ENCODE results near the gene NAP1L4. TPM values are rescaled to one million over a fixed set of nuclear protein-coding genes. Genes with fewer than 3 reads are reported as not detected.

Gene NAP1L4
- total RNA-seq, 6 experiments from 2014 or later = 109 to 140 (median 131) TPM

- Mint-ChIP-seq H3K36me3 (ENCODE audit: low read depth) (peaks cover 30% of the 10 kb centered on the region), H3K27ac (no peak overlapping the region), H3K9me3 (peaks cover 11% of the 10 kb centered on the region; the same call in 1 of the 2 replicates), H3K4me1 (ENCODE audit: low read depth) (peaks cover 18% of the 10 kb centered on the region), H3K27me3 (ENCODE audit: insufficient read depth) (no peaks in the 10 kb centered on the region; the same call in 1 of the 2 replicates), H3K4me3 (no peak overlapping the region; the same call in 1 of the 2 replicates)
- no peak for TF ChIP-seq CTCF (IDR thresholded peaks at IDR 0.05)
- no peak for DNase-seq
Measured at GRCh38 chr11:2904153-2905052, 87.7 kb downstream of the NAP1L4 start.

- H3K9me3 Mint-ChIP-seq = peaks cover 11% of the 10 kb centered on the region; the same call in 1 of the 2 replicates
- DNase-seq = no peak
- peaks cover 30% of the 10 kb centered on the region for H3K36me3 Mint-ChIP-seq (ENCODE audit: low read depth)
- no peak overlapping the region for H3K27ac Mint-ChIP-seq
- H3K4me3 Mint-ChIP-seq = peak overlapping the region; percentile 63
- peaks cover 26% of the 10 kb centered on the region for H3K4me1 Mint-ChIP-seq (ENCODE audit: low read depth)
- TF ChIP-seq CTCF (IDR thresholded peaks at IDR 0.05) = no peak
- H3K27me3 Mint-ChIP-seq (ENCODE audit: insufficient read depth) = no peaks in the 10 kb centered on the region; the same call in 1 of the 2 replicates
Measured at GRCh38 chr11:2903672-2904011, 88.5 kb downstream of the NAP1L4 start.

GRCh38 chr11:2902784-2903671, 89.1 kb downstream of the NAP1L4 start:
- TF ChIP-seq CTCF (IDR thresholded peaks at IDR 0.05) = peak; percentile 32; the same call in 1 of the 2 replicates

GRCh38 chr11:2901854-2902783, 90.0 kb downstream of the NAP1L4 start:
- Mint-ChIP-seq H3K36me3 (ENCODE audit: low read depth) (peaks cover 26% of the 10 kb centered on the region), H3K27me3 (ENCODE audit: insufficient read depth) (no peaks in the 10 kb centered on the region; the same call in 1 of the 2 replicates), H3K9me3 (peaks cover 11% of the 10 kb centered on the region; the same call in 1 of the 2 replicates), H3K27ac (peak overlapping the region; percentile 49), H3K4me3 (peak overlapping the region; percentile 79), H3K4me1 (ENCODE audit: low read depth) (peaks cover 37% of the 10 kb centered on the region)
- no peak for TF ChIP-seq CTCF (IDR thresholded peaks at IDR 0.05)
- DNase-seq = peak; percentile 90

More at GRCh38 chr11:2902784-2903671, 89.1 kb downstream of the NAP1L4 start:
- H3K27me3 Mint-ChIP-seq (ENCODE audit: insufficient read depth) = no peaks in the 10 kb centered on the region; the same call in 1 of the 2 replicates
- no peak for DNase-seq
- H3K36me3 Mint-ChIP-seq (ENCODE audit: low read depth) = peaks cover 30% of the 10 kb centered on the region
- H3K27ac Mint-ChIP-seq = peak overlapping the region; percentile 49
- peaks cover 11% of the 10 kb centered on the region; the same call in 1 of the 2 replicates for H3K9me3 Mint-ChIP-seq
- peaks cover 32% of the 10 kb centered on the region for H3K4me1 Mint-ChIP-seq (ENCODE audit: low read depth)
- H3K4me3 Mint-ChIP-seq = peak overlapping the region; percentile 79
